Neural progenitor cell (in vitro differentiated cells): ENCODE measurements around the gene TPM1. TPM values are rescaled to one million over a fixed set of nuclear protein-coding genes. Genes with fewer than 3 reads are reported as not detected.
"Not testable (repeated sequence)": the region's sequence is repeated elsewhere in the genome, so short reads cannot be mapped to it uniquely, and the experiment has no call there.

ENCODE experiments used
- DNase-seq: peaks from one replicate; pipeline ENCODE4 v3.0.0-alpha.2; 2016; ENCODE audit warnings: low spot score
- H2AFZ ChIP-seq: fragments of 200-600 bp; sonication (generic); replicated peaks from 2 replicates; pipeline ENCODE4 v1.6.1; 2016; ENCODE audit warnings: antibody characterized with exemption
- H3F3A ChIP-seq: fragments of 200-600 bp; sonication (generic); 2 replicates; pipeline ENCODE4 v1.6.1; 2016; ENCODE audit warnings: antibody characterized with exemption, low read depth
- H3K27ac ChIP-seq: fragments of 200-600 bp; sonication (generic); 2 replicates; pipeline ENCODE4 v1.5.1; 2016; ENCODE audit warnings: mild to moderate bottlenecking
- H3K27me3 ChIP-seq: fragments of 200-600 bp; sonication (generic); 2 replicates; pipeline ENCODE4 v1.6.1; 2016; ENCODE audit warnings: mild to moderate bottlenecking, moderate library complexity
- H3K36me3 ChIP-seq: fragments of 200-600 bp; sonication (generic); 2 replicates; pipeline ENCODE4 v1.5.1; 2016
- H3K4me1 ChIP-seq: fragments of 200-600 bp; sonication (generic); 2 replicates; pipeline ENCODE4 v1.6.1; 2016; ENCODE audit warnings: mixed run types
- H3K4me2 ChIP-seq: fragments of 200-600 bp; sonication (generic); 2 replicates; pipeline ENCODE4 v1.6.1; 2016
- H3K4me3 ChIP-seq: fragments of 200-600 bp; sonication (generic); 2 replicates; pipeline ENCODE4 v1.5.1; 2016
- H3K79me2 ChIP-seq: fragments of 200-600 bp; sonication (generic); 2 replicates; pipeline ENCODE4 v1.6.1; 2016; ENCODE audit warnings: low read depth
- H3K9ac ChIP-seq: fragments of 200-600 bp; sonication (generic); 2 replicates; pipeline ENCODE4 v1.6.1; 2016
- H3K9me3 ChIP-seq: fragments of 200-600 bp; sonication (generic); 2 replicates; pipeline ENCODE4 v1.5.1; 2016; ENCODE audit warnings: low read depth
- H4K20me1 ChIP-seq: fragments of 200-600 bp; sonication (generic); 2 replicates; pipeline ENCODE4 v1.6.1; 2016; ENCODE audit warnings: low read depth
- H3K27ac Mint-ChIP-seq: 3 replicates; pipeline ENCODE4 v1.8.0; 2021; ENCODE audit warnings: mixed read lengths
- H3K27me3 Mint-ChIP-seq: 2 replicates; pipeline ENCODE4 v1.8.0; 2022; ENCODE audit warnings: low read depth, mild to moderate bottlenecking, inconsistent platforms, moderate library complexity, mixed read lengths; ENCODE audit not compliant: insufficient read depth
- H3K36me3 Mint-ChIP-seq: 3 replicates; pipeline ENCODE4 v1.8.0; 2021; ENCODE audit warnings: mixed read lengths
- H3K4me1 Mint-ChIP-seq: 3 replicates; pipeline ENCODE4 v1.8.0; 2021; ENCODE audit warnings: mixed read lengths
- H3K4me3 Mint-ChIP-seq: 3 replicates; pipeline ENCODE4 v1.8.0; 2021; ENCODE audit warnings: mild to moderate bottlenecking, moderate library complexity, mixed read lengths
- H3K9me3 Mint-ChIP-seq: 3 replicates; pipeline ENCODE4 v1.8.0; 2020; ENCODE audit warnings: mixed read lengths
- EZH2 ChIP-seq: fragments of 200-600 bp; sonication (generic); IDR thresholded peaks from 2 replicates; pipeline ENCODE4 v1.6.1; 2017; ENCODE audit warnings: antibody characterized with exemption, mild to moderate bottlenecking, moderate library complexity
- EZH2phosphoT487 ChIP-seq: fragments of 200-600 bp; sonication (generic); IDR thresholded peaks from 2 replicates; pipeline ENCODE4 v1.6.1; 2017; ENCODE audit warnings: antibody characterized with exemption
- total RNA-seq: library from RNA; depleted of rRNA; stranded (reverse); fragments of >200 nt; gene quantifications from 2 replicates; pipeline ENCODE4 v1.2.3, GENCODE V29; 2015; ENCODE audit warnings: low replicate concordance
- TF ChIP-seq, protein P1 (sequence below): fragments of 200-600 bp; sonication (generic); IDR thresholded peaks from 2 replicates; pipeline ENCODE4 v1.5.1; 2017; ENCODE audit warnings: antibody characterized with exemption, mild to moderate bottlenecking

The TPM1 gene
- total RNA-seq, 1 donor from 2014 or later: 623 TPM

DNA sequence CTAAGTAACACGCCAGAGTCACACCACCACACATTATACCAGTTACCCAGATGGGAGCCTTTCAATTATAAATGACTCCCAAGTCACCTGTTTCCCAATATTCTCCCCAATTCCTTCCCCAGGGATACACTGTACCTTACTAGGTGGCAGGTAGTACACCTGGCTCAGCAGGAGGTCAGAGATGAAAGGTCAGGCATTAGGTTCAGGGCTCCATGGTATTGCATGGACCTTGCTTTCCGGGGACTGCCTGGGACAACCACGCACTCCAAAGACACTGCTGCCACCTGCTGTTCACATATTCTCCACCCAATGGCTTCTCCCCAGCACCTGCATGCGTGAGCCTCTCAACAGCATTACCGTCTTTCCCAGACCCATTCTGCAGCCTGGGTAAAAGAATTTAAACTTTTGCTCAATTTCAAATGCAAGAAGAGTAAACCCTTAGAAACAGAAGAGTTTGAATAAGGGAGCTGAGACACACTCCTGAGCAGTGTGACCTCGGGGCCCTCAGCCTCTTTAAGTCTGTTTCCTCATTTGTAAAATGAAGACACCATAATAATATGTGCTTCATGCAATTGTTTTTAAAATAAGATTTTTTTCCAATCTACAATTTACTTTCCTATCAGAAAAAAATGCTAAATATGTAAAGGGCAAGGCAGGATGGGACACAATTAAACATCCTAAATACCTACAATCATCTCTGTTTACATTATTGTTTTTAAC lies 51.1 kb downstream of the TPM1 start:
- Histone ChIP-seq H3K9me3 (no peaks in the 10 kb centered on the region), H3K79me2 (no peaks in the 10 kb centered on the region), H3K4me2 (no peak overlapping the region), H3K27me3 (no peaks in the 10 kb centered on the region), H3F3A (peaks cover 7% of the 10 kb centered on the region), H3K9ac (no peak overlapping the region), H3K4me1 (peaks cover 9% of the 10 kb centered on the region), H4K20me1 (no peaks in the 10 kb centered on the region), H3K27ac (no peak overlapping the region), H2AFZ (no peak overlapping the region), H3K36me3 (no peaks in the 10 kb centered on the region), H3K4me3 (no peak overlapping the region)
- Mint-ChIP-seq H3K4me3 (no peak overlapping the region), H3K9me3 (peaks cover 3% of the 10 kb centered on the region), H3K36me3 (no peaks in the 10 kb centered on the region), H3K27ac (no peak overlapping the region), H3K27me3 (peaks cover 2% of the 10 kb centered on the region), H3K4me1 (peaks cover 11% of the 10 kb centered on the region)
- peak; percentile 87 for DNase-seq
- TF ChIP-seq, protein P1, sequence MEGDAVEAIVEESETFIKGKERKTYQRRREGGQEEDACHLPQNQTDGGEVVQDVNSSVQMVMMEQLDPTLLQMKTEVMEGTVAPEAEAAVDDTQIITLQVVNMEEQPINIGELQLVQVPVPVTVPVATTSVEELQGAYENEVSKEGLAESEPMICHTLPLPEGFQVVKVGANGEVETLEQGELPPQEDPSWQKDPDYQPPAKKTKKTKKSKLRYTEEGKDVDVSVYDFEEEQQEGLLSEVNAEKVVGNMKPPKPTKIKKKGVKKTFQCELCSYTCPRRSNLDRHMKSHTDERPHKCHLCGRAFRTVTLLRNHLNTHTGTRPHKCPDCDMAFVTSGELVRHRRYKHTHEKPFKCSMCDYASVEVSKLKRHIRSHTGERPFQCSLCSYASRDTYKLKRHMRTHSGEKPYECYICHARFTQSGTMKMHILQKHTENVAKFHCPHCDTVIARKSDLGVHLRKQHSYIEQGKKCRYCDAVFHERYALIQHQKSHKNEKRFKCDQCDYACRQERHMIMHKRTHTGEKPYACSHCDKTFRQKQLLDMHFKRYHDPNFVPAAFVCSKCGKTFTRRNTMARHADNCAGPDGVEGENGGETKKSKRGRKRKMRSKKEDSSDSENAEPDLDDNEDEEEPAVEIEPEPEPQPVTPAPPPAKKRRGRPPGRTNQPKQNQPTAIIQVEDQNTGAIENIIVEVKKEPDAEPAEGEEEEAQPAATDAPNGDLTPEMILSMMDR: peak; percentile 86
- no peak for TF ChIP-seq EZH2

- no peak overlapping the region for H3K9ac ChIP-seq
Measured at GRCh38 chr15:63094495-63094931, 52.0 kb downstream of the TPM1 start.

GRCh38 chr15:63096178-63096577 lies 53.6 kb downstream of the TPM1 start:
- Histone ChIP-seq H2AFZ (no peak overlapping the region), H4K20me1 (no peaks in the 10 kb centered on the region), H3F3A (no peaks in the 10 kb centered on the region), H3K27ac (no peak overlapping the region), H3K9me3 (no peaks in the 10 kb centered on the region), H3K4me3 (no peak overlapping the region), H3K79me2 (no peaks in the 10 kb centered on the region), H3K9ac (no peak overlapping the region), H3K4me1 (no peaks in the 10 kb centered on the region), H3K27me3 (no peaks in the 10 kb centered on the region), H3K36me3 (no peaks in the 10 kb centered on the region), H3K4me2 (no peak overlapping the region)
- no peak for DNase-seq
- peaks cover 4% of the 10 kb centered on the region for H3K27me3 Mint-ChIP-seq
- no peak overlapping the region for H3K4me3 Mint-ChIP-seq
- TF ChIP-seq, protein P1: no peak
- TF ChIP-seq EZH2 (no peak), EZH2phosphoT487 (no peak)
- H3K27ac Mint-ChIP-seq: no peak overlapping the region
- H3K4me1 Mint-ChIP-seq: peaks cover 3% of the 10 kb centered on the region
- no peaks in the 10 kb centered on the region for H3K36me3 Mint-ChIP-seq
- H3K9me3 Mint-ChIP-seq: peaks cover 9% of the 10 kb centered on the region

More at GRCh38 chr15:63094495-63094931, 52.0 kb downstream of the TPM1 start:
- TF ChIP-seq EZH2phosphoT487: no peak
- DNase-seq: no peak
- no peak overlapping the region for H3K4me3 Mint-ChIP-seq
- Histone ChIP-seq H2AFZ (no peak overlapping the region), H3K27ac (no peak overlapping the region), H3K79me2 (no peaks in the 10 kb centered on the region), H3K9me3 (no peaks in the 10 kb centered on the region), H3K4me1 (peaks cover under 1% of the 10 kb centered on the region), H3F3A (peaks cover under 1% of the 10 kb centered on the region), H3K4me2 (no peak overlapping the region), H3K36me3 (no peaks in the 10 kb centered on the region), H3K27me3 (no peaks in the 10 kb centered on the region), H3K4me3 (no peak overlapping the region), H4K20me1 (no peaks in the 10 kb centered on the region)
- H3K27me3 Mint-ChIP-seq: peaks cover 2% of the 10 kb centered on the region
- peaks cover 5% of the 10 kb centered on the region for H3K4me1 Mint-ChIP-seq
- H3K9me3 Mint-ChIP-seq: peaks cover 3% of the 10 kb centered on the region
- H3K27ac Mint-ChIP-seq: no peak overlapping the region
- H3K36me3 Mint-ChIP-seq: no peaks in the 10 kb centered on the region

- not testable (repeated sequence) for H3K9me3 ChIP-seq, H3K27ac ChIP-seq, H3F3A ChIP-seq, H3K4me3 Mint-ChIP-seq, H3K36me3 ChIP-seq, H3K36me3 Mint-ChIP-seq, H3K4me2 ChIP-seq, H3K79me2 ChIP-seq, DNase-seq, H2AFZ ChIP-seq, H3K9ac ChIP-seq, H3K27ac Mint-ChIP-seq, H3K4me1 ChIP-seq, H3K4me3 ChIP-seq, H3K27me3 Mint-ChIP-seq, H4K20me1 ChIP-seq, H3K27me3 ChIP-seq, H3K4me1 Mint-ChIP-seq, H3K9me3 Mint-ChIP-seq
Measured at GRCh38 chr15:63098901-63099300, 56.4 kb downstream of the TPM1 start.

DNA sequence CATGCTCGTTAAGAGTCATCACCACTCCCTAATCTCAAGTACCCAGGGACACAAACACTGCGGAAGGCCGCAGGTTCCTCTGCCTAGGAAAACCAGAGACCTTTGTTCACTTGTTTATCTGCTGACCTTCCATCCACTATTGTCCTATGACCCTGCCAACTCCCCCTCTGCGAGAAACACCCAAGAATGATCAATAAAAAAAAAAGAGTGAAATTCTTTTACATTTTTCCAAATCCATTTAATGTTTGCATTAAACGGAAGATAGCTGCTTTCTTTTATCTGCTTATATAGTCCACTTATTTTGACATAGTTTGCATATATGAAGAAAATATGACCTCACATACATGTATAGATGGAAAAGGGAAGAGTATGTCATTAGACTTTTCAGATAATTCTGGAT lies 57.0 kb downstream of the TPM1 start:
- not testable (repeated sequence) for H3K9me3 Mint-ChIP-seq, DNase-seq, H3K36me3 ChIP-seq, H3K4me1 Mint-ChIP-seq, H2AFZ ChIP-seq, H3K36me3 Mint-ChIP-seq, H3K4me2 ChIP-seq, H3K27me3 Mint-ChIP-seq, H3K27ac ChIP-seq, H3K4me1 ChIP-seq, H3F3A ChIP-seq, H4K20me1 ChIP-seq, H3K27me3 ChIP-seq, H3K9ac ChIP-seq, H3K9me3 ChIP-seq, H3K27ac Mint-ChIP-seq, H3K79me2 ChIP-seq, H3K4me3 Mint-ChIP-seq, H3K4me3 ChIP-seq
